ENCODE data around the gene KATNB1. TPM values are rescaled to one million over a fixed set of nuclear protein-coding genes. Genes with fewer than 3 reads are reported as not detected.
"Not testable (repeated sequence)": the region's sequence is repeated elsewhere in the genome, so short reads cannot be mapped to it uniquely, and the experiment has no call there.

Gene KATNB1
- polyA plus RNA-seq, 3 donors, result 19.9 to 20.1 (median 20.1) TPM

DNA sequence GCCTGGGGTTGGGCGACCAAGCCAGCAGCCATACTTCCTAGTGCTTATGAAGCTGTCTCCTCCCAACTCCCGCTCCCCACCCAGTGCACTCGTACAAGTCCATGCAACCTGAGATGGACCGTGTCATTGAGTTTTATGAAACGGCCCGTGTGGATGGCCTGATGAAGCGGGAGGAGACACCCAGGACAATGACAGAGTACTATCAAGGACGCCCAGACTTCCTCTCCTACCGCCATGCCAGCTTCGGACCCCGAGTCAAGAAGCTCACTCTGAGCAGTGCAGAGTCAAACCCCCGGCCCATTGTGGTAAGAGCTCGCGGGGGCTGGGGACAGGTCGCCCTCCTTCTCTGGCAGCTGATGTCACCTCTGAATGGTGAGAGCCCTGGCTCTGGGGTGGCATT, 11.0 kb upstream of the KATNB1 start:
- DNase-seq (ENCODE audit: low read depth in 3 of 3, low spot score in 2 of 3), result no peak

DNA sequence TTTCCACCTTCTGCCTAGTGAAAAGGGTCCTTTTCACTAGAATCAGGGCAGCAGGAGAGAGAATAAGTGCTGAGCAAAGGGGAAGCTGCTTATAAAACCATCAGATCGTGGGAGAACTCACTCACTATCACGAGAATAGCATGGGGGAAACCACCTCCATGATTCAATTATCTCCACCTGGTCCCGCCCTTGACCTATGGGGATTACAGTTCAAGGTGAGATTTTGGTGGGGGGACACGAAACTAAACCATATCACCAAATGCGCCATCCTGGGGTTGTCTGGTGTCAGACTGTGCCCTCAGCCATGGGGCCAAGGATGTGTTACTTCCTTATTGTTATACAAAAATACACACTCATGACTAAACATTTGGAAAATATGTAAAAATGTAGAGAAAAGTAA, 10.4 kb upstream of the KATNB1 start:
- DNase-seq (ENCODE audit: low read depth in 3 of 3, low spot score in 2 of 3), result no peak

DNA sequence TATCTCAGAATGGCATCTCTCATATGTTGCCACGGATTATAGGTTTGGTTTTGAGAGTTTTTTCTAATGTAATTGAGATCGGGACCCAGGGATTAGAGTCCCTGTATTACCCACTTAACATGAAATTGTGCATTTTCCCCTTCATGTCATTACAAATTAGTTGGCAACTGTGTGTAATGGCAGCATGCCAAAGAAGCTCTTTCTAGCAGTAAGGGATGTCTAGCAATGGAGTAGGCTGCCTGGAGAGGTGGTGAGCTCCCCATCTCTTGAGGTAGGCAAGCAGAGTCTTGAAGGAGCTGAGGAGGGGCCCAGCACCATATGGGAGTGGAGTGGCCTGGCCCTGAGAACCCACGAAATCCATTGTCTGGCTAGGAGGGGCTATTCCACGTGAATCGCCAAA, 10.0 kb upstream of the KATNB1 start:
- DNase-seq (ENCODE audit: low read depth in 3 of 3, low spot score in 2 of 3), result no peak

DNA sequence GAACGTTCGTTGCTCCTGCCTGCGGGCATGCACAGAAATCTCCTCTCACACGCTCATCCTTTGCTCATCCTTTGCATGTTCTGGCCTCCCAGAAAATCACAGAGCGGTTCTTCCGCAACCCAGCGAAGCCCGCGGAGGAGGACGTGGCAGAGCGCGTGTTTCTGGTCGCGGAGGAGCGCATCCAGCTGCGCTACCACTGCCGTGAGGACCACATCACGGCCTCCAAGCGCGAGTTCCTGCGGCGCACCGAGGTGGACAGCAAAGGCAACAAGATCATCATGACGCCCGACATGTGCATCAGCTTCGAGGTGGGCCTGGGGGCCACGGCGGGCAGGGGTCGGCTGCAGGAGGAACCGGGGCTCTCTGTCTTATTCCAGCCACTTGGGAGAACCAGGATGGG, 9.6 kb upstream of the KATNB1 start:
- DNase-seq (ENCODE audit: low read depth in 3 of 3, low spot score in 2 of 3), result no peak

DNA sequence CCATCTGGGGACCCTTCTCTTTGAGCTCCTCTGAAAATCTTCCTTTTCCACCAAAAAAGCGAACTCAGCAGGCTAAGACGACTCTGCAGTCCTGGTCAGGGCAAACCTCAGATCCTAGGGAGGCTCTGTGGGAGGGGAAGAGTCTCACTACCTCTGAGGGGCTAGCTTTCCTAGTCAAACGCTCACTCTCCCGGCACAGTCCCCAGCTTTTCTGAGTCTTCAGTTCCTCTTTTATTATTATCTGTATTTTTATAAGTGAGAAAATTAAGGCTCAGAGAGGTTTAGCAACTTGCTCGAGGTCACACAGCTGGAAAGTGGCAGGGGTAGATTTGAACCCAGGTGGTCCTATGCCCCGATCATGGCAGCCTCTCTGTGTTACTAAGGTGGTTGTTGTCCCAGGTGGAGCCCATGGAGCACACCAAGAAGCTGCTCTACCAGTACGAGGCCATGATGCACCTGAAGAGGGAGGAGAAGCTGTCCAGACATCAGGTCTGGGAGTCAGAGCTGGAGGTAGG, 9.1 kb upstream of the KATNB1 start:
- DNase-seq (ENCODE audit: low read depth in 3 of 3, low spot score in 2 of 3), result no peak

DNA sequence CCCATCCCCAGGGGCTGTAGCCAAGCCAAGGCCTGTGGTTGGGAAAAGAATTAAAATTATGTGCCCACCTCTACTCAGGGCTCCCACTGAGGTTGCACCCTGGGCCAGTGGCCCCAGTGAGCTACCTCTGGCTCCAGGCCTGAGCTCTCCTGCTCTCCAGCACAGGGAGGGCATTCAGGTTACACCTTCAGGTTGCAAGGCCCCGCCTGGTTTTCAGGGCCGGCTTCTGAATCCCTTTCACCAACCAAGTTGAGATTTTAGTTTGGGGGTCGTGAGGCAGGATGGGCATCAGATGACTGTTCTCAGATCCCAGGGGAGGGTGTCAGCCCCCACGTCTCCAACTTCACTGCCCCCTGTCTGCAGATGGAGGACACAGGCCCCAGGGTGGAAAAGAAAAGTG, 8.0 kb upstream of the KATNB1 start:
- DNase-seq (ENCODE audit: low read depth in 3 of 3, low spot score in 2 of 3), result no peak

DNA sequence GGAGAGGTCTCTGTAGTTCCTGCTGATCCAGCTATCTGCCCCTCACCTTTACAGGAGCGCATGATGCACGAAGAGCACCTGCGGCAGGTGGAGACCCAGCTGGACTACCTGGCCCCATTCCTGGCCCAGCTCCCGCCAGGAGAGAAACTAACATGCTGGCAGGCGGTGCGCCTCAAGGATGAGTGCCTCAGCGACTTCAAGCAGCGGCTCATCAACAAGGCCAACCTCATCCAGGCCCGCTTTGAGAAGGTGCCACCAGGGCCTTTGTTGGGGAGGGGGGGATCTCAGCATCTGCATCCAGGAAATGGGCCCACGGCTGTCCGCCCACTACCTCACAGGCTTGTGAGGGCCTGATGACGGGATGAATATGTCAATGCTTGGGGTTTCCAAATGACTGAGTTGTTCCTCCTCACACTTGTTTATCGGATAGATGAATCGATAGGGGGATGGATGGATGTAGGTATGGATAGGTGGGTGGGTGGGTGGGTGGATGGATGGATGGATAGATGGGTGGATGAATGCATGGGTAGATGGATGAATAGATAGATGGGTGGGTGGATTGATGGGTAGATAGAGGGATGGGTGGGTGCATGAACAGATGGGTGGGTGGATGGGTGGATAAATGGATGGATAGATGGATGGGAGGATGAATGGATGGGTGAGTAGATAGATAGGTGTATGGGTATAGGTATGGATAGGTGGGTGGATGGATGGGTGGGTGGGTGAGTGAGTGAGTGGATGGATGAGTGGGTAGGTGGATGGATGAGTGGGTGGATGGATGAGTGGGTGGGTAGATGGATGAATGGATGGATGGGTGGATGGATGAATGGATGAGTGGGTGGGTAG, 7.0 kb upstream of the KATNB1 start:
- no peak for DNase-seq (ENCODE audit: low read depth in 3 of 3, low spot score in 2 of 3)

DNA sequence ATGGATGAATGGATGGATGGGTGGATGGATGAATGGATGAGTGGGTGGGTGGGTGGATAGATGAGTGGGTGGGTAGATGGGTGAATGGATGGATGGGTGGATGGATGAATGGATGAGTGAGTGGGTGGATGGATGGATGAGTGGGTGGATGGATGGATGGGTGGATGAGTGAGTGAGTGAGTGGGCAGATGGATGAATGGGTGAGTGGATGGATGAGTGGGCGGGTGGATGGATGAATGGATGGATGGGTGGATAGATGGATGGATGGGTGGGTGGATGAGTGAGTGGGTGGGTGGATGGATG, 6.4 kb upstream of the KATNB1 start:
- no peak for DNase-seq (ENCODE audit: low read depth in 3 of 3, low spot score in 2 of 3)

DNA sequence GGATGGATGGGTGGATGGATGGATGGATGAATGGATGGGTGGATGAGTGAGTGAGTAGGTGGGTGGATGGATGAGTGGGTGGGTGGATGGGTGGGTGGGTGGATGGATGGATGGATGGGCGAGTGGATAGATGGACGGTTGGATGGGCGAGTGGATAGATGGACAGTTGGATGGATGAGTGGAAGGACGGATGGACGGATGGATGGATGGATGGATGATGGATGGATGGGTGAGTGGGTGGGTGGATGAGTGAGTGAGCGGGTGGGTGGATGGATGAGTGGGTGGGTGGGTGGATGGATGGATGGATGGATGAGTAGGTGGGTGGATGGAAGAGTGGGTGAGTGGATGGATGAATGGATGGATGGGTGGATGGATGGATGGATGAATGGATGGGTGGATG, 5.7 kb upstream of the KATNB1 start:
- not testable (repeated sequence) for DNase-seq (ENCODE audit: low read depth in 3 of 3, low spot score in 2 of 3)

DNA sequence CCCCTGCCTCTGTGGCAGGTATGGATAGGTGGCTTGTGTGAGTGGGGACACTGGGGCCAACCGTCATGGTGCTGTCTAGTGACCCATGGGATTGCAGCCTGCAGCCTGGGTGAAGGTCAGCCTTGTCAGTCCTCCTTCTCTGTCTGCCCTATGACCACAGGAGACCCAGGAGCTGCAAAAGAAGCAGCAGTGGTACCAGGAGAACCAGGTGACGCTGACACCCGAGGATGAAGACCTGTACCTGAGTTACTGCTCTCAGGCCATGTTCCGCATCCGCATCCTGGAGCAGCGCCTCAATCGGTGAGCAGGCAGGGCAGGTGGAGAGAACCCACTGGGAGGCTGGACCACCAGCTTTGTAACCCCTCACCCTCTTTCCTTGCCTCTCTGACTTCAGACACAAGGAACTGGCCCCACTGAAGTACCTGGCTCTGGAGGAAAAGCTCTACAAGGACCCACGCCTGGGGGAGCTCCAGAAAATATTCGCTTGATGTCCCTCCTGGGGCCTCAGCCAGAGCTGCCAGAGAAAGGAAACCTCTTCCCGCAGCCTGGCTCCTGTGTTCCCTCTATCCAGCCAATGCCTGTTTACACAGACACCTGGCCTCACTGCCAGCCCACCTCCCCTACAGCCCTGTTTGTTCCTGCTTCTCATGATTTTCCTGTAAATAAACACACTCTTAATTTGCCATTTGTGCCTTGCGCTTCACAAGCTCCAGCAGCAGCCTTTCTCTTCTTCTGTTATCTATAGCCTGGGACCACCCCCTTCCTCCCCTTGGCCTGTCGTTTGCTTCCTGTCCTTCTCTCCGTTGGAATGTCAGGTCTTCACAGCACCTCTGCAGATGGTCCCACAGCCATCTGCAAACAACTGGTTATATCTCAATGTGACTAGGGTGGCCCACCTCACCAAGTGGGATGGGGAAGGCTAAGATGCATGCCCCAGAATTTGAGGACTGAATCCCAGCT, 4.5 kb upstream of the KATNB1 start:
- DNase-seq (ENCODE audit: low read depth in 3 of 3, low spot score in 2 of 3), result no peak

DNA sequence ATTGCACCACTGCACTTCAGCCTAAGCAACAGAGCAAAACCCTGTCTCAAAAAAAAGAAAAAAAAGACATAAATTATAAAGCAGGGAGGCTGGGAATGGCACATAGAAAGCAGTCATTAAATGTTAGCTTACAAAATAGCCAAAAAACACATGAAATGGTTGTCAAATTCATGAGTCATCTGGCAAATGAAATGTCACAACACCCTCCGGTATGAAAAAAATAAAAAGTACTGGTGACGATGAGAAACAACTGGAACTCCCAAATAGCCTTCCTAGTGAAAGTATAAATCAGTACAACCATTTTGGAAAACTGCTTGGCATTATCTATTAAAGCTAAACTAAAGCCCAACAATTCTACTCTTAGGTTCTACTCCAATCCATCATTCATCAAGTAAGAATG, 3.5 kb upstream of the KATNB1 start:
- no peak for DNase-seq (ENCODE audit: low read depth in 3 of 3, low spot score in 2 of 3)

DNA sequence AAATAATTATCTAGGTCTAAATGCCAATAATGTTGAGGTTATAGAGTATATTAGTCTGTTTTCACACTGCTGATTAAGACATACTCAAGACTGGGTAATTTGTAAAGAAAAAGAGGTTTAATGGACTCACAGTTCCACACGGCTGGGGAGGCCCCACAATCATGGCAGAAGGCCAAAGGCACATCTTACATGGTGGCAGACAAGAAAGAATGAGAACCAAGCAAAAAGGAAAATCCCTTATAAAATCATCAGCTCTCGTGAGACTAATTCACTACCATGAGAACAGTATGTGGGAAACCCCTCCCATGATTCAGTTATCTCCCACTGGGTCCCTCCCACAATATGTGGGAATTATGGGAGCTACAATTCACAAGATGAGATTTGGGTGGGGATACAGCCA, 2.9 kb upstream of the KATNB1 start:
- no peak for DNase-seq (ENCODE audit: low read depth in 3 of 3, low spot score in 2 of 3)

DNA sequence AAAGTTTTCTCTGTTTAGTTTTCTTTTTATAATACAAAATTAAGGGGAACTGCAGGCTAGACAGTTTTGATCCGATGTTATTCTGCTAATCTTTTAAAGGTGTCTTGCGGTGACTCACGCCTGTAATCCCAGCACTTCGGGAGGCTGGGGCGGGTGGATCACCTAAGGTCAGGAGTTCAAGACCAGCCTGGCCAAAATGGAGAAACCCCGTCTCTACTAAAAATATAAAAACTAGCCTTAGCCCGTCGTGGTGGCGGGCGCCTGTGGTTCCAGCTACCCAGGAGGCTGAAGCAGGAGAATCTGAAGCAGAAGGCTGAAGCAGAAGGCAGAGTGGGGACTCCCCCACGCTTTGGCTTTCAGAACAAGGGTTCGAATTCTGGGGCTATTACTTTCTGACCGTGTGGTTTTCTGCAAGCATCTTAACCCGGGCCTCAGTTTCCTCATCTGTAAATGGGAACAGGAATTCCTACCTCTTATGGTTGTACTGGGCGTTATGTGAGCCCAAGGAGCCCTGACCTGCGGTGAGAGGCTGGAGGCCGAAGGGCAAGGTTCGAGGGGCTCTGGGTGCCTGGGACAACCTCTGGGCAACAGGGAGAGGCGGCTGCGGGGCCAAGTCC, 1.2 kb upstream of the KATNB1 start:
- no peak for DNase-seq (ENCODE audit: low read depth in 3 of 3, low spot score in 2 of 3)

DNA sequence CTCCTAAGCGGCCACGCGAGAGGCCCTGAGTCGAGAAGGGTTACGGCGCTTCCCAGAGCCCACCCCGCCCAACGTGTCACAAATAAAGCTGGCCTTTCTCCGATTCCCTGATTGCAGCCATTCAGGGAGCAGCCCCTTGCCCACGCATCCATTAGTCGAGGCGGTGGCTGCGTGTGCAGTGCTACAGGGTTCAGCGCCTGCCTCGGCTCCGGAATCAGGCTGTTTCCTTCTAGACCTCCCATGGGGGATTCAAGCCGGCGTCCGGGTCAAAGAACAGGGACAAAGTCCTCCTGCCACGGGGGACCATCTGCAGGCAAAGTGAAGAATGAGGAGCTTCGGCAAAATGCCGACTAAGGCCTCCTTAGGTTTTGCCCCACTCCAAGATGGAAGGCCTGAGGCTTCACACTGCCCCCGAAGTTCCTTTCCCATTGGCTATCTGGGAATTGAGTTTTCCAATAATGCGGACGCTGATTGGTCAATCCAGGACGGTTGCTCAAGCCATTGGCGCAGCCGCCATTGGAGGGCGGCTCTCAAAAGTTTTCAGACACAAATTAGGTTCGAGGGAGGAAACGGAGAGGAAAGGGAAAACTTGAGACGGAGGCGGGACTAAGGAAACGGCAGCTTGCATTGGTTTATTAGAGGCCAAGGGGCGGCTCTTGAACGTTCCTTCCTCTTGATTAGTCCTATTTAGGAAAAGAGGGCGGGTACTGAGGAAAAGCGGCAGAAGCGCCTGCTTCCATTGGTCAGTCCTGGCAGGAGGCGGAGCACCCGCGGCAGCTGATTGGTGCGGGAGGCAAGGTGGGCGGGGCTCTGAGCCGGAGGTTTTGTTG, 430 bp upstream of the KATNB1 start:
- DNase-seq (ENCODE audit: low read depth in 3 of 3, low spot score in 2 of 3), result peak; percentile 100

DNA sequence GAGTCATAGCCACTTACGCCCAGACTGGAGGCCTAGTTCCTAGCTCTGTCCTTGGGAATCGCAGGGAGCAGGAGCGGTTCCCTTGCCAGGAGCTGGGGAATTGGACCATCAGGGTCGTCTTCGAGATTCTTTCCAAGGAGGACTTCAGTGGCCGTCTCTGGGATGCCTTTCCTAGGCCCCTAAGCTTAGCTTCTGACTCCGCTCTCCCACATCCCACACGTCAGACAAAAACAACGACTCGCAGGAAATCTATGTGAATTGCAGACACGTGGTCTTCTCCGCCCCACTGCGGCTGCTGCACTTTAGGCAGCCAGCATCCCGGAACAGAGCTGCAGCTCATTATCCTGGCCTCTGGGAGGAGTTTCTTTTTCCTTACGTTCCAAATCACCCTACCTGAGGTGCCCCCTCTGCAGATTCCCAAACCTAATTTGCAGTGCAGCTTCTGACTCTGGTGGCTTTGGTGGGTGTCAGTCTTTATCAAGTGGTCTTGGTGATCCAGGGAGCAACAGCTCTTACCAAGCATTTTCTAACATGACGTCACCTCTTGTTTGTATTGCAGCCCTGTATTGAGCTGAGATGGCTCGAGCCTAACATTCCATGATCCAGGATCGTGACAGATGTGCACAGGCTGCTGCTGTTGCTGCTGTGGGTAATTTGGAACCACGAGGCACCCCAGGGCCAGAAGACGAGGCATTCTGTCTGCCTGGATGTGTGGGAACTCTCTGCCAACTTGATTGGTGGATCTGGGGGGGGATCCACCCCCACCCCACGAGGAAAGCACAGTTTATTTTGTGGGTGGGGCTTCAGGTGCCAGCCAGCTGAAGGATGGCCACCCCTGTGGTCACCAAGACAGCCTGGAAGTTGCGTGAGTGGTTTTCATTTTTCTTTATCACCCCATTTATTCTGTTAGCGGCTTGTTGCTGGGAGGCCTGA, 1.1 kb downstream of the KATNB1 start:
- DNase-seq (ENCODE audit: low read depth in 3 of 3, low spot score in 2 of 3), result peak; percentile 50 to 55 (median 53)

DNA sequence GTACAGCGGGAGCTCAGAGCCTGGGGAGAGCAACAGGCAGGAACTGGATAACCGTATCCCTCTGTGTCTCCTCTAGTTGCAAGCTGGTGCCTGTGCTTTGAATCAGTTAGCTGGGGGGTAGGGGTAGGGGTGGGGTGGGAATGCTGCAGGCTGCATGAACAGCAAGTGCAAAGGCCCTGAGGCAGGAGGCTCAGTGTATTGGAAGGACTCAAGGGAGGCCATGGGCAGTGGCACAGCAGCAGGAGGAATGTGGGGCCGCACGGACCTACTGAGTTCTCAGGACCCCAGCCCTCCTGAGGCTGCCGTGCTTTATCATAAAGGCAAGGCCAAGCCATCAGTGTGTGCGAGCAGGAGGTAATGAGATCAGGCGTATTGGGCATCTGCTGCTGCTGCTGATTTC, 3.3 kb downstream of the KATNB1 start:
- DNase-seq (ENCODE audit: low read depth in 3 of 3, low spot score in 2 of 3), result no peak

DNA sequence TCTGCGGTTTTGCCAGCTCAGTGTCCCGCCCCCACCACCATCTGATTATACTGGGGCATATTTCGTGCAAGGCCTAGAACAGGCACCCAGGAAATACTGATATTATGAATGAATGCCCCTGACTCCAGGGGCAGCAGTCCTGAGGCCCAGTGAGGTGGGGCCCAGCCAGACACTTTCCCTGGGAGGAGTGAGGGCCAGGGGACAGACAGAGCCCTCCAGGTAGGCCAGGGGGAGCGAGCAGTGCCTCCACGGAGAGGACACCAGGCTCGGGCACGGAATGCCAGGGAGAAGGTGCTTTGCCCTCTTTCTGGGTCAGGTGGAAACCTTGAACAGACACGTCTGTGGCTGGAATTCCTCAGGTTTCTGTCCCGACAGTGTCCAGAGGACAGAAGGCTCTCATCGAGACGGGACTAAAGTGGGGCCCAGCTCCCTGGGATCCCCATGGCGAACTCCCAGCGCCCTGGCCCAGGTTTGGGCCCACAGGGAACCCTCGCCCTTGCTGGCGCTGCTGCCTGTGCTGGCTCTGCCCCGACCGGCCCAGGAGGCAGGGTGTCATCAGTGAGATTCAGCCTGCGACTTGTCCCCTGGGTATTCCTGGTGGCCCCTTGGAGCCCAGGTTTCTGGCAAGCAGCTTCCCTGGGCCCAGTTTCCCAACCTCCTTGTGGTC, 4.3 kb downstream of the KATNB1 start:
- no peak for DNase-seq (ENCODE audit: low read depth in 3 of 3, low spot score in 2 of 3)

DNA sequence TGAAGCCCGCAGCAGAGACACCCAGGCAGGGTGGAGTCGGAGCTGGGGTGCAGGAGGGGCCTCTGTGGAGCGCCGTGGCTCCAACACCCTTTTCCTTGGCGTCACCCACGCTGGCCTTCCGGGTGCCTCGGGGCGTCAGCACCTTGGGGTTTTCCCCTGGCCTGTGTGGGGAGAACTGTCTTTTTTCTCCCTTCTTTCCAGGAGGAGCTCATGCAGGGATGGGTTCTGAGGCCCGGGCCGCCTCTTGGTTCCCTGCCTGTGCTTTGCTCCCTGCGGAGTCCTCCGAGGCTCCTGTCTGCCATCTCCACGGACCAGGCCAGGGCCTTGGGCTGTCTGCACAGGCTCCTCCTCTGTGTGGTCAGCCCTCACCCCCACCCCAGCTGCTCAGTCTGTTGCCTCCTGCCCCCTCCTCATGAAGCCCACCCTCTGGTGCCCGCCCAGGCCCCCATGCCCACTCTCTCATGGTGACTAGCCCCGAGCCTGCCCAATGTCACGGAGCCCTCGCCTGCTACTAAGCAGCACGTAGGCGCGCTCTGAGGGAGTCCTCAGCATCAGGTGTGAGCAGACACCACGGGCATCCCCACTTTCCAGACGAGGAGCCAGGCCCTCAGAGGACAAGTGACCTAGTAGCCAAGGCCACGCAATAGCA, 5.0 kb downstream of the KATNB1 start:
- DNase-seq (ENCODE audit: low read depth in 3 of 3, low spot score in 2 of 3), result no peak

Measured in right renal cortex interstitium (tissue), 3 donors.